Measurements from ENCODE around the gene RPS10.
A peak's percentile ranks its signal among the peaks of the same experiment; 100 is the strongest.
"Not testable (repeated sequence)": the region's sequence is repeated elsewhere in the genome, so short reads cannot be mapped to it uniquely, and the experiment has no call there.

RPS10 gene

GRCh38 chr6:34392497-34393190, 33.2 kb downstream of the RPS10 start, which contains the start of gene NUDT3:
Gene NUDT3, minus strand, starts transcription at chr6:34392669. Its CDS starts 307 bp downstream, at chr6:34392362.
- DNase-seq (ENCODE audit: low spot score): peak; percentile 95

GRCh38 chr6:34391786-34392496, 33.9 kb downstream of the RPS10 start:
- DNase-seq (ENCODE audit: low spot score): peak; percentile 66

DNA sequence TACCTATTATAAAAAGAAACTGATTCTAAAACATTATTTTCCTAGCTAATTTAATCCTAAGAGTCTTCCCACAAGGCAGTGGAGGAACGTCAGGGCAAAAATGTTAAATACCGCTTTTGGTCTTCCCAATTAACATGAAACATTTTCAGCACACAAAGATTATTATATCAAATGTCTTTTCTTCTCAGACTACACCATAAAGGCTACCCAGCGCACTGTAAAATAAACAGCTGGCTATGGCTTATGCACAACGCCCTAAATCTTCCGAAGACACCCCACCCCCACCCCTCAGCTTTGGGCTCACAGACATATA, 34.4 kb downstream of the RPS10 start:
- DNase-seq (ENCODE audit: low spot score): no peak

GRCh38 chr6:34390531-34391472, 35.1 kb downstream of the RPS10 start:
- peak; percentile 49 for DNase-seq (ENCODE audit: low spot score)

DNA sequence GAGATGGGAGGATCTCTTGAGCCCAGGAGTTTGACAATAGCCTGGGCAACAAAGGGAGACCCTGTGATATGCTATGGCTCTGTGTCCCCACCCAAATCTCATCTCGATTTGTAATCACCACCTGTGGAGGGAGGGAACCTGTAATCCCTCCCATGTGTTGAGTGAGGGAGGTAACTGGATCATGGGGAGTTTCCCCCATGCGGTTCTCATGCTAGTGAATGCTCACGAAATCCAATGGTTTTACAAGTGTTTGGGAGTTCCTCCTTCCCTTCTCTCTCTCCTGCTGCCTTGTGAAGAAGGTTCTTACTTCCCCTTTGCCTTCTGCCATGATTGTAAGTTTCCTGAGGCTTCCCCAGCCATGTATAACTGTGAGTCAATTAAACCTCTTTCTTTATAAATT, 36.8 kb downstream of the RPS10 start:
- no peak for DNase-seq (ENCODE audit: low spot score)

- no peak for DNase-seq (ENCODE audit: low spot score)
These were observed 37.4 kb downstream of the RPS10 start for GRCh38 chr6:34388421-34388820.

DNA sequence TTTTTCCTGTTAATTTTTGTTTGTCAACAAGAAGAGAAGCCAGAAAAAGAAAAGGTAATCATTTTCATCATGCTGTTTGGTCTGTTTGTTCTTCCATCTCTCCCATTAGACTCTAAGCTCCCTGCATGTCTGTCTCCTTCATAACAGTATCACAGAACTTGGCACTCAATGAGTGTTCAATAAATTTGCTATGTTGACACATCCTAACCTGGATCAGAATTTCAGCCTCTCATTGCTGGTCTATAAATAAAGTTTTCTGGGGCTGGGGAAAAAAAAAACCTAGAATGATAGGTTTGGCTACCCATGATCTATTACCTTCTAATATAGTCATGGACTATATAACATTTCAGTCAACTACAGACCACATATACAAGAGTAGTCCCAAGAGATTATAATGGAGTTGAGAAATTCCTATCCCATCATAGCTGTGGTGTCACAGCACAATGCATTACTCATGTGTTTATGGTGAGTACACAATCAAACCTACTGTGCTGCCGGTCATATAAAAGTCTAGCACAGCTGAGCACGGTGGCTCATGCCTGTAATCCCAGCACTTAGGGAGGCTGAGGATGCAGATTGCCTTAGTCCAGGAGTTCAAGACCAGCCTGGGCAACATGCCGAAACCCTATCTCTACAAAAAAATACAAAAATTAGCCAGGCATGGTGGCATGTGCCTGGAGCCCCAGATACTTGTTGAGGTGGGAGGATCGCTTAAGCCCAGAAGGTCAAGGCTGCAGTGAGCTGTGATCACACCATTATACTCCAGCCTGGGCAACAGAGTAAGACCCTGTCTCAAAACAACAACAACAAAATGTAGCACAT, 39.3 kb downstream of the RPS10 start:
- DNase-seq (ENCODE audit: low spot score): no peak

- no peak for DNase-seq (ENCODE audit: low spot score)
These were observed 40.1 kb downstream of the RPS10 start for GRCh38 chr6:34385793-34386195.

GRCh38 chr6:34384321-34385153, 41.3 kb downstream of the RPS10 start:
- DNase-seq (ENCODE audit: low spot score): no peak

- DNase-seq (ENCODE audit: low spot score): no peak
These were observed 42.1 kb downstream of the RPS10 start for GRCh38 chr6:34383656-34384320.

- DNase-seq (ENCODE audit: low spot score): no peak
These were observed 42.7 kb downstream of the RPS10 start for GRCh38 chr6:34383161-34383631.

DNA sequence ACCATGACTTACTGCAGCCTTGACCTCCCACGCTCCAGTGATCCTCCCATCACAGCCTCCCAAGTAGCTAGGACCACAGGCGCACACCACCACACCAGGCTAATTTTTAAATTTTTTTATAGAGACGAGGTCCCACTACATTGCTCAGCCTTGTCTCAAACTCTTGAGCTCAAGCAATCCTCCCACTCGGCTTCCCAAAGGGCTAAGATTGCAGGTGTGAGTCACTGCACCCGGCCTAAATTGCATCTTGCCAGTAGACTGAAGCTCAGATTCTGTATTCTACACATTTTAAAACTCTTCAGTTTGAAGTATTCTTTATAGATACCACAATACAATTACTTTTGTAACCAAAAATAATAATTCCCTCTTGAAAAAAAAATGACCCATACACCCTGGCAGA, 44.8 kb downstream of the RPS10 start:
- DNase-seq (ENCODE audit: low spot score): no peak

DNA sequence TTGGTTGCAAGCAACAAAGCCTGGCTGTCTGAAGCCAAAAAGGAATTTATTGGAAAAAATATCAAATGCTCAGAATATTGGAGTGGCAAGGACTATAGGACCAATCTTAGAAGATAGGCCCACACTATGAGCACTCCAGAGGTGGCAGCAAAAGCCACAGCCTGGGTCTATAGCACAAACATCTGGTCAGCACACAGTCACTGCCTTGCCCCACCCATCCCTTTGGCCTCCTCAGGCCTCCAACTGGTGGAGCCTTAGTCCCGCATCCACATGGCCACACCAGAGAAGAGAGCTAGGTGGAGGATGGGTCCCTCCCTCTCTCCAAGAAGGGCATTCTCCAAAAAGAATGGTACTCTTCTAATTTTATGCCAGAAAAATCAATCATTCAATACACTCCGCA, 47.4 kb downstream of the RPS10 start:
- DNase-seq (ENCODE audit: low spot score): no peak

GRCh38 chr6:34377984-34378383, 47.9 kb downstream of the RPS10 start:
- no peak for DNase-seq (ENCODE audit: low spot score)

- DNase-seq (ENCODE audit: low spot score): not testable (repeated sequence)
These were observed 48.3 kb downstream of the RPS10 start for GRCh38 chr6:34377571-34377970.

GRCh38 chr6:34375833-34376232, 50.0 kb downstream of the RPS10 start:
- DNase-seq (ENCODE audit: low spot score): no peak

GRCh38 chr6:34374508-34374907, 51.4 kb downstream of the RPS10 start:
- DNase-seq (ENCODE audit: low spot score): no peak

DNA sequence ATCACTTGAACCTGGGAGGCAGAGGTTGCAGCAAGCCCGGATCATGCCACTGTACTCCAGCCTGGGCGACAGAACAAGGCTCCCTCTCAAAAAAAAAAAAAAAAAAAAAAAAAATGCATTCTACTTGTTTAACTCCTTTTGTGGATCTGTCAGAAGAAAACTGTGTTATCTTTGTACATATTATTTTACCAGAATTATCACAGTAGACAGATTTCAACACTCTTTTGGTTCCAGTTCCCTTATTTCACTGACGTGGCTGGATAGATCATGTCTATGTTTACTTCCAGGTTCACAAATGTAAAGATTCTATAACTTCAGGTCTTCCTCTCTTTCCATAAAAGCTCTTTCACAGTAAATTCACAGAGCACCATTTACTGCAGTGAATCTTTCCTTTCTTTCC, 51.8 kb downstream of the RPS10 start:
- DNase-seq (ENCODE audit: low spot score): no peak

GRCh38 chr6:34373511-34373910, 52.4 kb downstream of the RPS10 start:
- DNase-seq (ENCODE audit: low spot score): no peak

- DNase-seq (ENCODE audit: low spot score): not testable (repeated sequence)
These were observed 54.0 kb downstream of the RPS10 start for GRCh38 chr6:34371865-34372264.
